HEK293 (cell line): ENCODE measurements around the gene PDLIM1.

Experiments used
- CTCF ChIA-PET: fragments of 350-600 bp; formaldehyde crosslinking; extraction: SDS; loops from one replicate; lab custom pipeline; 2021; ENCODE audit warnings: antibody characterized with exemption; lab: Yijun Ruan, JAX
- POLR2A ChIA-PET: fragments of 300-600 bp; formaldehyde crosslinking; extraction: SDS; loops from one replicate; lab custom pipeline; 2020; ENCODE audit warnings: antibody characterized with exemption, inconsistent platforms; lab: Yijun Ruan, JAX
- H3K27ac ChIP-seq: fragments of 200-500 bp; sonication (Bioruptor generic); 2 replicates; pipeline ENCODE4 v1.5.1; 2014; ENCODE audit warnings: low read depth, low read length, control low read depth, inconsistent platforms; ENCODE audit errors: extremely low read depth
- H3K36me3 ChIP-seq, 2 experiments: fragments of 200-500 bp in 1 of 2; sonication (Bioruptor generic) in 1 of 2; 1 replicate in 1 of 2; 2 replicates in 1 of 2; pipeline ENCODE4 v1.5.1; 2014 to 2017; ENCODE audit warnings: inconsistent platforms in 2 of 2, low read length in 2 of 2; ENCODE audit not compliant: control insufficient read depth in 2 of 2, insufficient read depth in 1 of 2
- H3K4me1 ChIP-seq: fragments of 200-500 bp; sonication (Bioruptor generic); 2 replicates; pipeline ENCODE4 v1.5.1; 2014; ENCODE audit warnings: mild to moderate bottlenecking, low read length, inconsistent platforms; ENCODE audit not compliant: control insufficient read depth, insufficient read depth
- H3K4me3 ChIP-seq: 2 replicates; pipeline ENCODE4 v1.5.1; 2011; ENCODE audit warnings: low read depth, mild to moderate bottlenecking, control low read depth, low read length, moderate library complexity
- H3K9me3 ChIP-seq: fragments of 200-500 bp; sonication (Bioruptor generic); 2 replicates; pipeline ENCODE4 v1.5.1; 2014; ENCODE audit warnings: low read depth, low read length, inconsistent platforms; ENCODE audit not compliant: control insufficient read depth, insufficient read depth
- EGR2 ChIP-seq: fragments of 450-650 bp; formaldehyde crosslinking; IDR thresholded peaks from 2 replicates; pipeline ENCODE4 v1.5.1; 2016; ENCODE audit warnings: low read depth, missing biosample characterization, missing genetic modification characterization
- GFI1B ChIP-seq: fragments of 450-650 bp; formaldehyde crosslinking; IDR thresholded peaks from 2 replicates; pipeline ENCODE4 v1.5.1; 2016; ENCODE audit warnings: missing biosample characterization, missing genetic modification characterization
- HIC1 ChIP-seq: fragments of 450-650 bp; formaldehyde crosslinking; IDR thresholded peaks from 2 replicates; pipeline ENCODE4 v1.5.1; 2016; ENCODE audit warnings: missing biosample characterization, missing genetic modification characterization
- KLF8 ChIP-seq: fragments of 450-650 bp; formaldehyde crosslinking; IDR thresholded peaks from 2 replicates; pipeline ENCODE4 v1.5.1; 2016; ENCODE audit warnings: missing biosample characterization, missing genetic modification characterization
- OSR2 ChIP-seq: fragments of 450-650 bp; formaldehyde crosslinking; IDR thresholded peaks from 2 replicates; pipeline ENCODE4 v1.5.1; 2016; ENCODE audit warnings: missing biosample characterization, missing genetic modification characterization
- PRDM4 ChIP-seq: fragments of 450-650 bp; formaldehyde crosslinking; IDR thresholded peaks from 2 replicates; pipeline ENCODE4 v1.5.1; 2017; ENCODE audit warnings: missing biosample characterization, missing genetic modification characterization
- SP7 ChIP-seq: fragments of 450-650 bp; formaldehyde crosslinking; IDR thresholded peaks from 2 replicates; pipeline ENCODE4 v1.5.1; 2016; ENCODE audit warnings: missing biosample characterization, missing genetic modification characterization
- TSHZ1 ChIP-seq: fragments of 450-650 bp; formaldehyde crosslinking; IDR thresholded peaks from 2 replicates; pipeline ENCODE4 v1.5.1; 2016; ENCODE audit warnings: missing biosample characterization, missing genetic modification characterization, borderline replicate concordance
- ZNF169 ChIP-seq: fragments of 450-650 bp; formaldehyde crosslinking; IDR thresholded peaks from 2 replicates; pipeline ENCODE4 v1.5.1; 2016; ENCODE audit warnings: missing biosample characterization, missing genetic modification characterization
- ZNF202 ChIP-seq: fragments of 450-650 bp; formaldehyde crosslinking; IDR thresholded peaks from 2 replicates; pipeline ENCODE4 v1.5.1; 2016; ENCODE audit warnings: missing biosample characterization, missing genetic modification characterization, borderline replicate concordance
- ZNF214 ChIP-seq: fragments of 450-650 bp; formaldehyde crosslinking; IDR thresholded peaks from 2 replicates; pipeline ENCODE4 v1.5.1; 2017; ENCODE audit warnings: missing biosample characterization, mild to moderate bottlenecking, missing genetic modification characterization, borderline replicate concordance
- ZNF266 ChIP-seq: fragments of 450-650 bp; formaldehyde crosslinking; IDR thresholded peaks from 2 replicates; pipeline ENCODE4 v1.5.1; 2016; ENCODE audit warnings: missing biosample characterization, missing genetic modification characterization, low read depth
- ZNF280C ChIP-seq: fragments of 450-650 bp; formaldehyde crosslinking; IDR thresholded peaks from 2 replicates; pipeline ENCODE4 v1.5.1; 2016; ENCODE audit warnings: missing biosample characterization, missing genetic modification characterization
- ZNF335 ChIP-seq: fragments of 450-650 bp; formaldehyde crosslinking; conservative IDR thresholded peaks from 2 replicates; pipeline ENCODE4 v1.5.1; 2016; ENCODE audit warnings: missing biosample characterization, missing genetic modification characterization
- ZNF629 ChIP-seq: fragments of 450-650 bp; formaldehyde crosslinking; IDR thresholded peaks from 2 replicates; pipeline ENCODE4 v1.5.1; 2017; ENCODE audit warnings: missing biosample characterization, missing genetic modification characterization
- ZNF654 ChIP-seq: fragments of 450-650 bp; formaldehyde crosslinking; IDR thresholded peaks from 2 replicates; pipeline ENCODE4 v1.5.1; 2016; ENCODE audit warnings: low read depth, missing biosample characterization, missing genetic modification characterization
- ZNF660 ChIP-seq: fragments of 450-650 bp; IDR thresholded peaks from 2 replicates; pipeline ENCODE4 v1.5.1; 2018; ENCODE audit warnings: missing biosample characterization, mild to moderate bottlenecking, missing genetic modification characterization
- ZNF677 ChIP-seq: fragments of 450-650 bp; IDR thresholded peaks from 2 replicates; pipeline ENCODE4 v1.5.0; 2018; ENCODE audit warnings: missing biosample characterization, mild to moderate bottlenecking, missing genetic modification characterization, moderate library complexity
- ZNF768 ChIP-seq: fragments of 450-650 bp; formaldehyde crosslinking; IDR thresholded peaks from 2 replicates; pipeline ENCODE4 v1.5.1; 2018; ENCODE audit warnings: missing biosample characterization, mild to moderate bottlenecking, missing genetic modification characterization
- ZNF837 ChIP-seq: fragments of 450-650 bp; formaldehyde crosslinking; IDR thresholded peaks from 2 replicates; pipeline ENCODE4 v1.5.1; 2016; ENCODE audit warnings: missing biosample characterization, missing genetic modification characterization

PDLIM1 gene

GRCh38 chr10:95236068-95236903 lies 54.5 kb downstream of the PDLIM1 start:
- no peak overlapping the region for H3K27ac ChIP-seq
- TF ChIP-seq GFI1B (tag by site-specific recombination) (peak; percentile 55; the same call in 1 of the 2 replicates), ZNF629 (tag by site-specific recombination) (peak; percentile 51), KLF8 (tag by site-specific recombination) (no peak), ZNF654 (tag by site-specific recombination) (peak; percentile 5; the same call in 1 of the 2 replicates), ZNF660 (tag by site-specific recombination) (no peak), TSHZ1 (tag by site-specific recombination) (peak; percentile 66; the same call in 1 of the 2 replicates), ZNF837 (tag by site-specific recombination) (no peak), ZNF768 (no peak), EGR2 (tag by site-specific recombination) (no peak)
- H3K4me1 ChIP-seq = no peaks in the 10 kb centered on the region
- CTCF ChIA-PET = interaction anchor here (0.6 to 1.2 kb wide), 2 partner anchors 10 to 52 kb away, joined by 3 to 4 read pairs; no protein-coding TSS in a partner anchor
- POLR2A ChIA-PET = no interaction called here
- H3K4me3 ChIP-seq = no peak overlapping the region
- no peaks in the 10 kb centered on the region for H3K9me3 ChIP-seq
- H3K36me3 ChIP-seq = peaks cover 24 to 60% of the 10 kb centered on the region in 2 experiments; a peak in 2 of 3 replicates

GRCh38 chr10:95235676-95236067 lies 55.1 kb downstream of the PDLIM1 start:
- CTCF ChIA-PET = interaction anchor here (0.6 to 2.5 kb wide), 2 partner anchors 10 to 130 kb away, joined by 5 to 10 read pairs; no protein-coding TSS in a partner anchor
- TF ChIP-seq ZNF214 (tag by site-specific recombination) (no peak), ZNF169 (no peak), HIC1 (no peak)
- Histone ChIP-seq H3K4me3 (no peak overlapping the region), H3K4me1 (no peaks in the 10 kb centered on the region), H3K9me3 (no peaks in the 10 kb centered on the region), H3K36me3 (peaks cover 24 to 54% of the 10 kb centered on the region in 2 experiments; a peak in 2 of 3 replicates), H3K27ac (no peak overlapping the region)
- POLR2A ChIA-PET = no interaction called here

GRCh38 chr10:95234951-95235350 lies 55.9 kb downstream of the PDLIM1 start:
- no peaks in the 10 kb centered on the region for H3K9me3 ChIP-seq
- H3K4me1 ChIP-seq = no peaks in the 10 kb centered on the region
- CTCF ChIA-PET = interaction anchor here (0.6 to 2.5 kb wide), 4 partner anchors 11 to 130 kb away, joined by 3 to 10 read pairs (median 4); no protein-coding TSS in a partner anchor
- H3K27ac ChIP-seq = no peak overlapping the region
- POLR2A ChIA-PET = interaction anchor here (0.7 kb wide), 1 partner anchor 562 kb away, joined by 3 read pairs; no protein-coding TSS in a partner anchor
- H3K36me3 ChIP-seq = peaks cover 20 to 47% of the 10 kb centered on the region in 2 experiments; a peak in 2 of 3 replicates
- H3K4me3 ChIP-seq = no peak overlapping the region
- no peak for TF ChIP-seq ZNF677 (tag by site-specific recombination)
- TF ChIP-seq ZNF280C (tag by site-specific recombination) = no peak
- no peak for TF ChIP-seq OSR2
- no peak for TF ChIP-seq ZNF202
- TF ChIP-seq ZNF335 (tag by site-specific recombination) = no peak
- no peak for TF ChIP-seq SP7 (tag by site-specific recombination)
- no peak for TF ChIP-seq PRDM4
- TF ChIP-seq ZNF266 (tag by site-specific recombination) = no peak
